Cardiac muscle cell (in vitro differentiated cells and primary cell): Measurements from ENCODE around the gene FAM20C. TPM values are rescaled to one million over a fixed set of nuclear protein-coding genes. Genes with fewer than 3 reads are reported as not detected.

ENCODE experiments used
- DNase-seq, 2 donors: peaks; one replicate each; pipeline versions ENCODE4 v3.0.0 to v3.0.0-alpha.2; 2010 to 2017; ENCODE audit warnings: low read depth in 1 of 2, low spot score in 1 of 2
- H3K27ac ChIP-seq: fragments of 200-600 bp; sonication (generic); 2 replicates; pipeline ENCODE4 v1.5.1; 2016
- H3K27me3 ChIP-seq: fragments of 200-600 bp; sonication (generic); 2 replicates; pipeline ENCODE4 v1.6.0; 2016; ENCODE audit warnings: control low read depth
- H3K36me3 ChIP-seq: fragments of 200-600 bp; sonication (generic); 2 replicates; pipeline ENCODE4 v1.5.1; 2016; ENCODE audit warnings: control low read depth
- H3K4me1 ChIP-seq: fragments of 200-600 bp; sonication (generic); 2 replicates; pipeline ENCODE4 v1.8.1; 2017; ENCODE audit warnings: low read depth, mild to moderate bottlenecking, mixed run types
- H3K4me3 ChIP-seq: fragments of 200-600 bp; sonication (generic); 2 replicates; pipeline ENCODE4 v1.5.1; 2016; ENCODE audit warnings: mild to moderate bottlenecking
- H3K9me3 ChIP-seq: fragments of 200-600 bp; sonication (generic); 2 replicates; pipeline ENCODE4 v1.5.1; 2017; ENCODE audit warnings: low read depth, mild to moderate bottlenecking, control low read depth
- CTCF ChIP-seq: IDR thresholded peaks from 2 replicates; pipeline ENCODE4 v1.5.1; 2012; ENCODE audit warnings: low read depth, mild to moderate bottlenecking, low read length
- polyA plus RNA-seq: library from polyadenylated mRNA; unstranded; fragments of >200 nt; fragmentation: Nextera tagmentation; extraction: Ambion mirVana; gene quantifications from 2 replicates; pipeline ENCODE4 v1.2.1, GENCODE V29; 2016
- total RNA-seq: library from RNA; depleted of rRNA; stranded (reverse); fragments of >200 nt; gene quantifications from 2 replicates; pipeline ENCODE4 v1.2.3, GENCODE V29; 2016

FAM20C gene
- total and polyA plus RNA-seq, 2 experiments from 2014 or later: 4.9 to 15.7 TPM

- Histone ChIP-seq H3K4me1 (no peaks in the 10 kb centered on the region), H3K4me3 (no peak overlapping the region), H3K27me3 (no peaks in the 10 kb centered on the region), H3K9me3 (no peaks in the 10 kb centered on the region), H3K36me3 (no peaks in the 10 kb centered on the region), H3K27ac (no peak overlapping the region)
- no peak for DNase-seq
- no peak for TF ChIP-seq CTCF
Measured at GRCh38 chr7:259191-259505, 66.8 kb downstream of the FAM20C start.

GRCh38 chr7:259751-260405 lies 67.5 kb downstream of the FAM20C start:
- Histone ChIP-seq H3K4me1 (no peaks in the 10 kb centered on the region), H3K27ac (no peak overlapping the region), H3K4me3 (no peak overlapping the region), H3K9me3 (no peaks in the 10 kb centered on the region), H3K27me3 (no peaks in the 10 kb centered on the region), H3K36me3 (no peaks in the 10 kb centered on the region)
- TF ChIP-seq CTCF: no peak
- DNase-seq: no peak

- TF ChIP-seq CTCF: no peak
- no peak for DNase-seq
- Histone ChIP-seq H3K27ac (no peak overlapping the region), H3K4me3 (no peak overlapping the region), H3K4me1 (no peaks in the 10 kb centered on the region), H3K27me3 (no peaks in the 10 kb centered on the region), H3K9me3 (no peaks in the 10 kb centered on the region), H3K36me3 (no peaks in the 10 kb centered on the region)
Measured at GRCh38 chr7:260441-261281, 68.3 kb downstream of the FAM20C start.

DNA sequence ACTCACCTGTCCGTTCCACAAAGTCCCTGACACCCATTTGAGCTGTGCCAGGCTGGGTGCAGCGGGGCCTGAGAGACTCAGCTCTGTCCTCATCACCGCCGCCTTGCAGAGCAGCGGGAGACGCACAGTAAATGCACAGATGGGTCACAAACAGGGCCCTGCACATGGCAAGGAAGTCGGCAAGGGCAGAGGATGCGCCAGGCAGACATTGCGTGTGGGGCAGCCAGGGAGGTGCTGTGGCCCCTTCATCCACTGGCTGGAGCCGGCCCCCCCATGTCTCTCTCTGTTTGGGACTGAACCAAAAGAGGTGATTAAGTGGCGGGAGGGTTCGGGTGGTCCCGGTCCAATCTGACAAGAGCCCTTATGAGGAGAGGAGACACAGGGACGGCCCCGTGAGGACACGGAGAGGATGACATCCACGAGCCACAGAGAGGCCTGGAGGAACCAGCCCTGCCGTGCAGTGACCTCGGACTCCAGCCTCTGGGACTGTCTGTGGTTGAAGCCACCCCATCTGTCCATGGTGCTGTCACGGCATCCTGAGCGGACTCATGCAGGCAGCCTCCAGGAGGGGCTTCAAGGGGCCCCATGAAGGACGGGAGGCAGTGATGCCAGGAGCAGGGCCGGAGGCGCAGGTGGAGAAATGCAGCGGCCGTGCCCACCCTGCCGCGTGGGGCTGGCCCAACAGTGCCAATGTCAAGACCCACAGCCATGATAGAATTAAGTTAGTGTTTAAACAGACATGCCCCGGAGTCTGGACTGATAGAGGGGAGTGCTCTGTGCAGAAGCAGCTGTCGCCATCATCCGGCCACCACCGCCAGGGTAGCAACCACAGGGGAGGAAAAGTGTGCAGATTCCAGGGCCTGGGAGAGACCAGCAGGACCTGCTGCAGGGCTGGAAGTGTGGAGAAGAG lies 69.2 kb downstream of the FAM20C start:
- Histone ChIP-seq H3K27me3 (no peaks in the 10 kb centered on the region), H3K9me3 (no peaks in the 10 kb centered on the region), H3K27ac (no peak overlapping the region), H3K4me1 (no peaks in the 10 kb centered on the region), H3K4me3 (no peak overlapping the region), H3K36me3 (no peaks in the 10 kb centered on the region)
- TF ChIP-seq CTCF: no peak
- DNase-seq: no peak

GRCh38 chr7:262251-262572 lies 69.8 kb downstream of the FAM20C start:
- H3K36me3 ChIP-seq: no peaks in the 10 kb centered on the region
- no peak for TF ChIP-seq CTCF
- H3K4me3 ChIP-seq: no peak overlapping the region
- no peak for DNase-seq
- no peak overlapping the region for H3K27ac ChIP-seq
- no peaks in the 10 kb centered on the region for H3K4me1 ChIP-seq
- no peaks in the 10 kb centered on the region for H3K27me3 ChIP-seq
- H3K9me3 ChIP-seq: no peaks in the 10 kb centered on the region
